ENCODE data around the gene BRME1. TPM values are rescaled to one million over a fixed set of nuclear protein-coding genes. Genes with fewer than 3 reads are reported as not detected.

The BRME1 gene
- total RNA-seq, 1 experiment from 2014 or later, result 6.7 TPM

DNA sequence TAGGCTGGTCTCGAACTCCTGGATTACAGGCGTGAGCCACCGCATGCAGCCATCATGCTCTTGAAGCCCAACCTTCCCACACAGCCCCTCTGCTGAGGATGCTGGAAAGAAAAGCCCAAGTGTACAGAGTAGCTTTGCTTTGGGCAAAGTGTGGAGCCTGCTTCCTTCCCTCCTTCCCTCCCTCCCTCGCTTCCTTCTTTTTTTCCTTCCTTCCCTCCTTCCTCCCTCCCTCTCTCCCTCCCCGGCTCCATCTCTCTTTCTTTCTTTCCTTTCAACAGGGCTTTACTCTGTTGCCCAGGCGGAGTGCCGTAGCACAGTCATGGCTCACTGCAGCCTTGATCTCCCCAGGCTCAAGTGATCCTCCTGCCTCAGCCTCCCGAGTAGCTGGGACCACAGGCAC, 2.8 kb upstream of the BRME1 start:
- Histone ChIP-seq H3K4me2 (ENCODE audit: insufficient read depth, insufficient read length, low read length) (no peak overlapping the region), H2BK20ac (ENCODE audit: low read depth, low read length, poor library complexity, severe bottlenecking) (no peak overlapping the region)

More for the DNA sequence above, 2.8 kb upstream of the BRME1 start:
- Histone ChIP-seq H3K14ac (ENCODE audit: insufficient read depth, low read length) (no peak overlapping the region), H4K91ac (ENCODE audit: insufficient read length, low read depth, low read length) (no peak overlapping the region), H2BK5ac (ENCODE audit: insufficient read length, low read length) (no peak overlapping the region), H3K56ac (ENCODE audit: insufficient read length, low read depth, low read length) (no peak overlapping the region), H3K9me3 (ENCODE audit: control insufficient read depth, low read depth, low read length) (no peaks in the 10 kb centered on the region), H4K8ac (replicated peaks; ENCODE audit: insufficient read length, low read depth, low read length) (no peak overlapping the region), H4K5ac (ENCODE audit: insufficient read length, low read depth, low read length) (no peak overlapping the region), H3K4me1 (ENCODE audit: insufficient read depth, low read length) (no peaks in the 10 kb centered on the region), H3K4ac (ENCODE audit: low read depth, low read length) (no peak overlapping the region), H3T11ph (ENCODE audit: low read length) (no peak overlapping the region), H3K27me3 (ENCODE audit: insufficient read depth, low read length) (no peaks in the 10 kb centered on the region), H2BK12ac (ENCODE audit: insufficient read length, low read depth, low read length) (no peak overlapping the region), H3K23ac (ENCODE audit: insufficient read length, low read depth, low read length) (no peak overlapping the region), H2BK120ac (ENCODE audit: low read depth, low read length, poor library complexity, severe bottlenecking) (no peak overlapping the region), H4K20me1 (ENCODE audit: control insufficient read depth, insufficient read depth, insufficient read length) (no peaks in the 10 kb centered on the region), H3K27ac (ENCODE audit: insufficient read length, low read depth, low read length) (no peak overlapping the region), H3K9ac (ENCODE audit: extremely low read depth, insufficient read length, low read length) (no peak overlapping the region), H3K18ac (ENCODE audit: insufficient read length, low read depth, low read length) (no peak overlapping the region), H2BK15ac (ENCODE audit: low read depth, low read length) (no peak overlapping the region), H3K23me2 (ENCODE audit: insufficient read length, low read depth, low read length, poor library complexity, severe bottlenecking) (peaks cover 10% of the 10 kb centered on the region), H2AK5ac (ENCODE audit: insufficient read length, low read length) (no peak overlapping the region), H3K79me2 (ENCODE audit: insufficient read depth, low read length) (no peaks in the 10 kb centered on the region), H3K79me1 (ENCODE audit: insufficient read depth, low read depth, low read length, poor library complexity, severe bottlenecking) (no peaks in the 10 kb centered on the region), H2AFZ (ENCODE audit: low read length) (no peak overlapping the region)
- peaks cover 0 to 2% of the 10 kb centered on the region in 2 experiments; a peak in 2 of 5 replicates for H3K9me3 Mint-ChIP-seq
- no peak for TF ChIP-seq CTCF (conservative IDR thresholded peaks at IDR 0.05)
- H3K36me3 Mint-ChIP-seq (ENCODE audit: insufficient read depth in 1 of 3, low read depth in 3 of 3), result peaks cover 8 to 40% (median 22%) of the 10 kb centered on the region in 3 experiments; a peak in 6 of 7 replicates
- peaks cover 14% of the 10 kb centered on the region for H3K27me3 Mint-ChIP-seq (ENCODE audit: low read depth)
- no peak overlapping the region for H3K4me3 Mint-ChIP-seq
- H3K27ac Mint-ChIP-seq, result no peak overlapping the region
- peaks cover 9 to 10% of the 10 kb centered on the region in 2 experiments for H3K4me1 Mint-ChIP-seq
- no CpG with 5 or more reads among the region's 8 CpGs for WGBS (ENCODE audit: extremely low coverage, insufficient read length, low lambda C conversion rate)
- no peak for DNase-seq
